MCF 10A (cell line): Measurements from ENCODE around the gene TRDN. TPM values are rescaled to one million over a fixed set of nuclear protein-coding genes. Genes with fewer than 3 reads are reported as not detected.

Experiments used
- BruUV-seq: library from RNA; stranded (reverse); fragments of 400-500 nt; replicated peaks from 2 replicates; lab custom pipeline; 2021; lab: Mats Ljungman, UMichigan
- CTCF ChIA-PET: fragments of 300-600 bp; sonication (Branson Sonifier 250); formaldehyde crosslinking; extraction: SDS; loops from one replicate; lab custom pipeline; 2021; ENCODE audit warnings: antibody characterized with exemption, inconsistent platforms; lab: Yijun Ruan, JAX
- POLR2A ChIA-PET: fragments of 300-600, 350-650 bp; sonication (Branson Sonifier 250); formaldehyde crosslinking; extraction: SDS; loops from one replicate; lab custom pipeline; 2020; ENCODE audit warnings: antibody characterized with exemption, inconsistent platforms; lab: Yijun Ruan, JAX
- DNase-seq: peaks from one replicate; pipeline ENCODE4 v3.0.0-alpha.2; 2018; ENCODE audit not compliant: unreplicated experiment
- H3K27ac Mint-ChIP-seq: one replicate; pipeline ENCODE4 v1.8.0; 2022; ENCODE audit warnings: mild to moderate bottlenecking, low read depth, mixed read lengths; ENCODE audit not compliant: unreplicated experiment
- H3K27me3 Mint-ChIP-seq: one replicate; pipeline ENCODE4 v1.8.0; 2022; ENCODE audit warnings: mixed read lengths; ENCODE audit not compliant: insufficient read depth, unreplicated experiment
- H3K36me3 Mint-ChIP-seq: one replicate; pipeline ENCODE4 v1.8.0; 2022; ENCODE audit warnings: mild to moderate bottlenecking, moderate library complexity, mixed read lengths; ENCODE audit not compliant: insufficient read depth, unreplicated experiment
- H3K4me1 Mint-ChIP-seq: one replicate; pipeline ENCODE4 v1.8.0; 2022; ENCODE audit warnings: mixed read lengths; ENCODE audit not compliant: insufficient read depth, unreplicated experiment
- H3K4me3 Mint-ChIP-seq: one replicate; pipeline ENCODE4 v1.8.0; 2022; ENCODE audit warnings: mild to moderate bottlenecking, moderate library complexity, mixed read lengths; ENCODE audit not compliant: unreplicated experiment
- H3K9me3 Mint-ChIP-seq: one replicate; pipeline ENCODE4 v1.8.0; 2022; ENCODE audit warnings: mixed read lengths; ENCODE audit not compliant: unreplicated experiment
- intact Hi-C: fragments of 100-400 bp; cut with micrococcal nuclease; formaldehyde crosslinking; loops from 2 replicates; pipeline ENCODE4 v1.14.1; 2022
- total RNA-seq: library from RNA; stranded (reverse); gene quantifications from 2 replicates; pipeline ENCODE4 v1.2.3, GENCODE V29; 2022
- TF ChIP-seq, protein P1 (sequence below): fragments of 200-600 bp; IDR thresholded peaks from one replicate; pipeline ENCODE4 v1.8.0; 2022; ENCODE audit warnings: antibody characterized with exemption, mild to moderate bottlenecking; ENCODE audit not compliant: unreplicated experiment

The TRDN gene
- total RNA-seq, 1 experiment from 2014 or later: not detected

DNA sequence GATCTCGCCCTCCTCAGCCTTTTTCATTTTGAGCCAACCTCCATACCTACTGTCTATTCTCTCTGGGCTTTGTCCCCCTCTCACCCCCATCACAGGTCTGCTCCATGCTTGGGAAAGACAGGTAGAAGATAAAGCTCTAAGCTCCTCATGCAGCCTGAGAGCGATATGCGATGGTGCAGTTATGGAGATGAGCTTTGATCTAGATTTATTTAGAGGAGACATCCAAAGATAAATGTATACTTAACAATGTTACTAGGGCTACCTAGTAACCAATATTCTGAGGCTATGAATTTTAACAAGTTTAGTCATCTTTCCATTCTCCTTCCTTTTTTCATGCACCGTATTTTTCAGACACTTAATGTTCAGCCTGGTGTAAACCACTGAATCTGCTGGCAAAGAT is 95.3 kb downstream of the TRDN start:
- no peak overlapping the region for H3K27ac Mint-ChIP-seq
- DNase-seq: no peak
- TF ChIP-seq, protein P1, sequence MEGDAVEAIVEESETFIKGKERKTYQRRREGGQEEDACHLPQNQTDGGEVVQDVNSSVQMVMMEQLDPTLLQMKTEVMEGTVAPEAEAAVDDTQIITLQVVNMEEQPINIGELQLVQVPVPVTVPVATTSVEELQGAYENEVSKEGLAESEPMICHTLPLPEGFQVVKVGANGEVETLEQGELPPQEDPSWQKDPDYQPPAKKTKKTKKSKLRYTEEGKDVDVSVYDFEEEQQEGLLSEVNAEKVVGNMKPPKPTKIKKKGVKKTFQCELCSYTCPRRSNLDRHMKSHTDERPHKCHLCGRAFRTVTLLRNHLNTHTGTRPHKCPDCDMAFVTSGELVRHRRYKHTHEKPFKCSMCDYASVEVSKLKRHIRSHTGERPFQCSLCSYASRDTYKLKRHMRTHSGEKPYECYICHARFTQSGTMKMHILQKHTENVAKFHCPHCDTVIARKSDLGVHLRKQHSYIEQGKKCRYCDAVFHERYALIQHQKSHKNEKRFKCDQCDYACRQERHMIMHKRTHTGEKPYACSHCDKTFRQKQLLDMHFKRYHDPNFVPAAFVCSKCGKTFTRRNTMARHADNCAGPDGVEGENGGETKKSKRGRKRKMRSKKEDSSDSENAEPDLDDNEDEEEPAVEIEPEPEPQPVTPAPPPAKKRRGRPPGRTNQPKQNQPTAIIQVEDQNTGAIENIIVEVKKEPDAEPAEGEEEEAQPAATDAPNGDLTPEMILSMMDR: no peak
- intact Hi-C loops: no loop called here
- ChIA-PET CTCF (interaction anchor here (0.5 kb wide), 1 partner anchor 112 kb away, joined by 3 read pairs; no protein-coding TSS in a partner anchor), POLR2A (no interaction called here)
- no TSS peak for BruUV-seq
- H3K27me3 Mint-ChIP-seq: peaks cover 77% of the 10 kb centered on the region
- no peaks in the 10 kb centered on the region for H3K9me3 Mint-ChIP-seq
- no peaks in the 10 kb centered on the region for H3K36me3 Mint-ChIP-seq
- no peaks in the 10 kb centered on the region for H3K4me1 Mint-ChIP-seq
- no peak overlapping the region for H3K4me3 Mint-ChIP-seq

DNA sequence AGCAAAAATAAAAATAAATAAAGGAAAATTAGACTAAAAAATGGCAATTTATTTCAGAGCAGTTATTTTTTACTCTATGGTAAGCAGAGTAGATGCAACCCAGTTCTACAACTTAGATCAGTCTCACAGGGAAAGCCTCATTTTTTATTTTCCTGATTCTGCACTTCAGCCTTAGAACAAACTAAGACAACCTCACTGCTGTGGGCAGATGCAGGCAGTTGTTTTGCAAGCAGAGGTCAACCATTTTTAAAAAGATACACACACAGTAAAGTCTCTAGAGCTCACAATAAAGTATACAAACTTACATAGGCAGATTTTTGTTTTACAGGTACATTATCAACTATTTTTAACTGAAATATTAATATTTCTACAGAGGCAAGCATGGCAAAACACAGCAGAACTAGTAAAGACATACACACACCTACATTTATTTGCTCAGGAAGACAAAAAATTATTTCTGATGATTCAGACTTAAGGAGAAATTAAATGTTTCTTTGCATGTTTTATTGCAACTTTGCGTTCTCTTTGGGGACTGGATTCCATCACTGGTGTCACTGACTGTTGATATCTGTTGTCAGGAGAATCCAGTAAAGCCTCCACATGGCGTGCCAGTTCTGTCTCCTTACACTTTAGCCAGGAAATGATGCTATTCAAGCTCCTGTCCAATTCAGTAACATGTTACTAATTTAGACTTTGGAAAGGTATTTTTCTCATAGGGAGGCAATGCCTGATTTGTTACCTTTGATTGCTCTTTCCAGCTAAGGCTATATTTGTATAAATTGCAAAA is 102.7 kb downstream of the TRDN start:
- Mint-ChIP-seq H3K27ac (no peak overlapping the region), H3K9me3 (no peaks in the 10 kb centered on the region), H3K4me1 (no peaks in the 10 kb centered on the region), H3K36me3 (peaks cover 4% of the 10 kb centered on the region), H3K27me3 (peaks cover 69% of the 10 kb centered on the region), H3K4me3 (no peak overlapping the region)
- ChIA-PET CTCF (interaction anchor here (0.6 kb wide), 1 partner anchor 1290 kb away, joined by 3 read pairs; no protein-coding TSS in a partner anchor), POLR2A (no interaction called here)
- no TSS peak for BruUV-seq
- intact Hi-C loops: no loop called here
- no peak for DNase-seq
- TF ChIP-seq, protein P1: no peak

DNA sequence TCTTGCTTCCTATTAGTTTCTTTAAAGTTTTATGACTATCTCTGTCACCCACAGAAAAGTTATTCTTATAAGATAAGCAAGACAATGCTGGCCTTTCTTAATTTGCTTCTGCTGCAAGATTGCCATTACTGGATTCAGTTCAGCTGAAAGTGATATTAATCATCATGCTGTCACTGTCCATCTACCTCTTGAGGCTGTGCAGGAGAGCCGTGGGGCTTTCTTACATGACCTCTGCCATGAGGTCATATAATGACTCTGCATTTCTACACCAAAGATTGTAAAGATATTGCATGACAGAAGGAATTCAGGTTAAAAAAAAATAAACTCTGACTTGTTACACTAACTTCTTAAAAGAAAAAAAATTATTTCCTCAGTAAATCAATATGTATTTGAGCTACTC is 106.9 kb downstream of the TRDN start:
- peaks cover 4% of the 10 kb centered on the region for H3K36me3 Mint-ChIP-seq
- H3K4me1 Mint-ChIP-seq: no peaks in the 10 kb centered on the region
- TF ChIP-seq, protein P1: no peak
- no peak overlapping the region for H3K27ac Mint-ChIP-seq
- peaks cover 77% of the 10 kb centered on the region for H3K27me3 Mint-ChIP-seq
- CTCF ChIA-PET: interaction anchor here (1.0 kb wide), 1 partner anchor 186 kb away, joined by 4 read pairs; no protein-coding TSS in a partner anchor
- intact Hi-C loops: no loop called here
- no peaks in the 10 kb centered on the region for H3K9me3 Mint-ChIP-seq
- POLR2A ChIA-PET: interaction anchor here (1.6 to 2.3 kb wide), 2 partner anchors 12 to 17 kb away, joined by 6 to 7 read pairs; no protein-coding TSS in a partner anchor
- DNase-seq: peak; percentile 37
- H3K4me3 Mint-ChIP-seq: no peak overlapping the region
- no TSS peak for BruUV-seq

DNA sequence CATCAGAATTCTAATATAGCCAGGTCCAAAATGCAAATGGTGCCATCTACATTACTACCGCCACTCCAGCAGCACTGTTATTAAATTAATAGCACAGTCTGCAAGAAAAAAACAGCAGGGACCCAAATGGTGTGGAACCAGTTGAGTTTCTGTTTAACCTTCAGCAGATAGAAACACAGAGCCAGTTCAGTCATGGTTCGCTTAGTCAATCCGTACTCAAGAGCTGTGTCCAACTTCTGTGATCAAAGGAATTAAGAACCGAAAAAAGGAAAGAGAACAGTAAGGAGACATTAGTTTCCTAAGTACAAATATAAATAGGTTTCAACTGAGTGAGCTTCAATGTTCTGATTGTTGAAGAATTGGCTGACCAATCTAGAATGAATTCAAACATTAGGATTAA is 107.7 kb downstream of the TRDN start:
- no peaks in the 10 kb centered on the region for H3K4me1 Mint-ChIP-seq
- no peaks in the 10 kb centered on the region for H3K9me3 Mint-ChIP-seq
- peaks cover 70% of the 10 kb centered on the region for H3K27me3 Mint-ChIP-seq
- intact Hi-C loops: no loop called here
- POLR2A ChIA-PET: interaction anchor here (1.6 to 2.3 kb wide), 2 partner anchors 11 to 16 kb away, joined by 6 to 7 read pairs; no protein-coding TSS in a partner anchor
- no peak for DNase-seq
- no peak overlapping the region for H3K27ac Mint-ChIP-seq
- H3K36me3 Mint-ChIP-seq: peaks cover 4% of the 10 kb centered on the region
- no peak overlapping the region for H3K4me3 Mint-ChIP-seq
- BruUV-seq: no TSS peak
- CTCF ChIA-PET: interaction anchor here (1.1 to 1.2 kb wide), 2 partner anchors 106 to 187 kb away, joined by 3 read pairs; no protein-coding TSS in a partner anchor
- TF ChIP-seq, protein P1: no peak
